MM.1S (cell line): ENCODE measurements around the gene ZNF697.

Source experiments
- EZH2phosphoT487 ChIP-seq: fragments of 300-600 bp; sonication (generic); IDR thresholded peaks from 2 replicates; pipeline ENCODE4 v1.6.1; 2018; ENCODE audit warnings: antibody characterized with exemption, low read length
- TF ChIP-seq, protein P1 (sequence below): fragments of 300-600 bp; sonication (generic); IDR thresholded peaks from 2 replicates; pipeline ENCODE4 v1.5.1; 2016; ENCODE audit warnings: antibody characterized with exemption, low read length, mixed read lengths

DNA sequence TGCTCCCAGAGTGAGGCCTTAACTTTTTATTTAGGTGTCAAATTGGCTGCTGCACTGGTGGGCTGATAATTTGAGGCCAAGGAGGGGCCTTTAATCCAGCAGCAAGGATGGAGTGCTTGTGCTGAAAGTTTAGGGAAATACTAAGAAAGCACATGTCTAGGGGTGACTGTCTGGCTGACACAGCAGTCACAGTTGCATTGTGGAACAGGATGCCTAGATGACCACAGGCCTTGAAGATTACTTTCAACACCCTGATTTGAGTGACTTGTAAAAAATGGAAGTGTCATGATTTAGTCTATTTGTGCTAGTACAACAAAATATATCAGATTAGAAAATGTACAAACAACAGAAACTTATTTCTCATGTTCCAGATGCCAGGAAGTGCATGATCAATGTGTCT, 57.7 kb downstream of the ZNF697 start:
- no peak for TF ChIP-seq EZH2phosphoT487
- TF ChIP-seq, protein P1, sequence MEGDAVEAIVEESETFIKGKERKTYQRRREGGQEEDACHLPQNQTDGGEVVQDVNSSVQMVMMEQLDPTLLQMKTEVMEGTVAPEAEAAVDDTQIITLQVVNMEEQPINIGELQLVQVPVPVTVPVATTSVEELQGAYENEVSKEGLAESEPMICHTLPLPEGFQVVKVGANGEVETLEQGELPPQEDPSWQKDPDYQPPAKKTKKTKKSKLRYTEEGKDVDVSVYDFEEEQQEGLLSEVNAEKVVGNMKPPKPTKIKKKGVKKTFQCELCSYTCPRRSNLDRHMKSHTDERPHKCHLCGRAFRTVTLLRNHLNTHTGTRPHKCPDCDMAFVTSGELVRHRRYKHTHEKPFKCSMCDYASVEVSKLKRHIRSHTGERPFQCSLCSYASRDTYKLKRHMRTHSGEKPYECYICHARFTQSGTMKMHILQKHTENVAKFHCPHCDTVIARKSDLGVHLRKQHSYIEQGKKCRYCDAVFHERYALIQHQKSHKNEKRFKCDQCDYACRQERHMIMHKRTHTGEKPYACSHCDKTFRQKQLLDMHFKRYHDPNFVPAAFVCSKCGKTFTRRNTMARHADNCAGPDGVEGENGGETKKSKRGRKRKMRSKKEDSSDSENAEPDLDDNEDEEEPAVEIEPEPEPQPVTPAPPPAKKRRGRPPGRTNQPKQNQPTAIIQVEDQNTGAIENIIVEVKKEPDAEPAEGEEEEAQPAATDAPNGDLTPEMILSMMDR: no peak
